DMS 273 (cell line): ENCODE data around the gene TIMM17A.

Source experiments
- DNase-seq: peaks from one replicate; lab custom pipeline; 2025; ENCODE audit not compliant: unreplicated experiment; lab: John Stamatoyannopoulos, UW

TIMM17A gene

GRCh38 chr1:201982623-201983379 is 27.5 kb downstream of the TIMM17A start, which contains the start of gene RNPEP:
TSS of gene RNPEP (plus strand) at chr1:201982648. CDS start at chr1:201982667, 19 bp downstream.
- DNase-seq: peak; percentile 92

DNA sequence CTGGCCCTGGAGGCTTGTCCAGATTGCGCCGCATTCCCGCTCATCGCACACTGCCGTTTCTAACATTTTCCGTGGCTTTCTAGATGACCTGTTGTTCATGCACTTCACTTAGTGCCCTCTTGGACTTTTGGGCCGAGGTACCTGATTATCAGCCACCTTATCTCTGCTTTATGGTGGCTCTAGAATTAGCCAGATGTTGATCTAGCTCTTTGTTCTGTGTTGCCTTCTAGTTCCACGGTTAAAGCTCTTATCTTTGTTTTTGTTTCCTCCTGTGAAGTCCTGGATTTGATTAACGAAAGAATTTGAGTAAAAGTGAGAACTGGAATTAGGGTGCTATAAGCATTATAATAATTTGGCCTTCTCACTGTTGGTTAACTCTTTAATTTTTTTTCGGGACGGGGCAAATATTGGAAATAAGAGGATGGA is 28.1 kb downstream of the TIMM17A start:
- DNase-seq: no peak

DNA sequence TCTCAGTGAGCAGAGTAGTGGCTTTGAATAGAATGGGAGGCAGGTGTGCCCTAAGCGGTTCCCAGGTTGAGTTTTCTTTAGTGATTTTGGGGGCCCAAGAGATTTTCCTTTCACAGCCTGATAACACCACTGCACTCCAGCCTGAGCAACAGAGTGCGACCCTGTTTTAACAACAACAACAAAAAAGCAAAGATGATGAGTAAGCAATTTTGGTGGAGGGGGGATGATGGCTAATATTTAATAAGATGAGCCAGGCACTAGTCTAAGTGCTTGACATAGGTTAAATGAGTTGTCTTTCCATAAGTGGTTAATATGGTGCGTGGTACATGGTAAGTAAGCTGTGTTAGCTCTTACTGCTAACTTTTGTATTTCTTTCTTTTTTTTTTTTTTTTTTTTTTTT is 29.1 kb downstream of the TIMM17A start:
- no peak for DNase-seq

DNA sequence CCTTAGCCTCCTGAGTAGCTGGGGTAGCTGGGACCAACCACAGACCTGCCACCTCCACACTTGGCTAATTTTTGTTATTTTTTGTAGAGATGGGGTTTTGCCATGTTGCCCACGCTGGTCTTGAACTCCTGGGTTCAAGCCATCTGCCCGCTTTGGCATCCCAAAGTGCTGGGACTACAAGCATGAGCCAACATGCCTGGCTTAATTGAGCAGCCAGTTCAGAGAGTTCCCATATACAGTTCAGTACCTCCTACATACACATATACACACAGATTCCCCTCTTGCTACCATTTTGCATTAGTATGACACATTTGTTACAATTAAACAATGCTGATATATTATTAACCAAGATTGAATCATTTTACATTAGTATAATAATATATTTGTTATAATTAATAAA is 30.1 kb downstream of the TIMM17A start:
- DNase-seq: peak; percentile 76

GRCh38 chr1:201988601-201989000 is 33.3 kb downstream of the TIMM17A start:
- no peak for DNase-seq

- no peak for DNase-seq
Observed at GRCh38 chr1:201989354-201990128, 34.2 kb downstream of the TIMM17A start.

DNA sequence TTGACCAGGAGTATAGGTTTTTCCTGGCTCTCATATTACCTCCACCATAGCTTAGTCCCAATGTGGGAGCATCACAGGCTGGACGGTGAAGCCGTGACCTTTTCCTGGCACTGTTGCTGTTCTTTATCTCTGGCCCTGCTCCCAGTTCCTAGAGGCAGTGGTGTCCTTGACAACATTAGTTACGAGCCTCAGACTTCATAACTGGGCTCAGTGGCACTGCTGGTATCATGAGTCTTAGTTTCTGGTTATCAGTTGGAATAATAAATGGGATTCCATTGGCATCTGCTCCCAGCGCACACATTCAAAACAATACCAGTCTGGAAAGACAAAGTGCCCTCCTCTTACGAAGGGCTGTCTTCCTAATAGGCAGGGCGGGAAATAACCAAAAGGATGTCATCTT is 35.1 kb downstream of the TIMM17A start:
- no peak for DNase-seq

DNA sequence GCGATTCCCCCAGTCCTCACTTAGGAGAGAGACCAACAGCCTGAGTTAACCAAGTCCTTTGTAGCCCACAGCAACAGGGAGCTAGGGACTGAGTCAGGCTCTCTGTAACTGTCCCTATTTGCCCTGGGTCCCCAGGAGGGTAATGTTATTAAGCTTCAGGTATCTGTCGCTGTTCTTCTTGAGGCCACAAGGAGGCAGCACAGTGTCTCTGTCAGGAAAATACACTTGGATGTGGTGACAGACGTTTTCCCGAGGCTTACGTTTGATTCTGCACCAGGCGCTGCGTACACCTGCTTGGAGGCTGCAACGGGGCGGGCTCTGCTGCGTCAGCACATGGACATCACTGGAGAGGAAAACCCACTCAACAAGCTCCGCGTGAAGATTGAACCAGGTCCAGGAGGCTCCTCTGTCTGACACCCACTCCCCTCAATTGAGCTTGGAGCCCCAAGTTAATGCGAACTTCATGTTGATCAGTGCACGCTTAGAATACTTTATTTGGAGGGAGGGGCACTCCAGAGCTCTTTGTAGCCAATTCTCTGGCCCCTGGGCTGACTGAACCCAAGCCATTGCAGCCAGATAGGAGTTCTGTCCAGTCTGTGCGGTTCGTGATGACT is 44.4 kb downstream of the TIMM17A start:
- DNase-seq: peak; percentile 78

- no peak for DNase-seq
Observed at GRCh38 chr1:202002507-202002906, 47.2 kb downstream of the TIMM17A start.

DNA sequence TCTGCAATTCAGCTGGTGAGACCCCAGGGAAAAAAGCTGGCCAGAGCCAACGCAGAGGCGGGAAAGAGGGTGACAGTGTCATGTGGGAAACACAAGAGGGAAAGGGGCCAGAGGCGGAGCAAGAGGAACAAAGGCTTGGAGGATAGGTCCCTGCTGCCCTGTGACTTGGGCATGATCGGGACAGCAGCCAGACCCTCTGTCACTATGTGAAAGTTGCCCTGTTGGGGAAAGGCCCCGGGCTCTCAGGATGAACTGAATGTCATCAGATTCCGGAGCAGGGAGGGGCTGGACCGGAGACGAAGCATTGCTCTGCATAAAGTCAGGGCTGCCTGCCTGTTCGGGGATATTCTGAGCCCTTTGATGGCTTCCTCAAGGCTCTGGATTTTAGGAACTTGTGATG is 49.4 kb downstream of the TIMM17A start:
- DNase-seq: no peak

- DNase-seq: no peak
Observed at GRCh38 chr1:202005958-202006357, 50.7 kb downstream of the TIMM17A start.

DNA sequence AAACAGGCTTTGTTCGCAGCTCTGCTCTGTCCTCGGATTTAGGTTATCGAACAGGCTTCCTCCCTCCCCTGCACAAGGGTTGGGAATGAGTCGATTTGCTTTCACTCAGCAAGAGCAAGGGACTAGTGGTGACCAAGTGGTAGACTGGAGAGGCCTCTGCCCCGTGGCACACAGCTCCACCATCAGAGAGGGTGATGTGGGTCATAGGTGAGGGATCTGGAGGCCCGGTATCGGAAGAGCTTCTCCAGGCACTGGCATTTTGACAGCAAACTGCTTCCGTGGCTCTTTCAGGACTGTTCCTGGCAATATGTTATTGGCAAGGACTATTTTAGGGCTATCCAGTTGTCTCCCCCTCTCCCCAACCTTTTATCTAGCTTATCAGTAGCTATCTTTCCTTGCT is 52.0 kb downstream of the TIMM17A start:
- no peak for DNase-seq

GRCh38 chr1:202007805-202008489 is 52.6 kb downstream of the TIMM17A start:
- peak; percentile 58 for DNase-seq

GRCh38 chr1:202009326-202010179 is 54.2 kb downstream of the TIMM17A start:
- peak; percentile 94 for DNase-seq

GRCh38 chr1:202010180-202011015 is 55.1 kb downstream of the TIMM17A start, which contains the start of gene ELF3:
TSS of gene ELF3 (plus strand) at chr1:202010587. CDS start at chr1:202011137, 550 bp downstream.
- peak; percentile 44 for DNase-seq

- DNase-seq: no peak
Observed at GRCh38 chr1:202011994-202012393, 56.7 kb downstream of the TIMM17A start.

DNA sequence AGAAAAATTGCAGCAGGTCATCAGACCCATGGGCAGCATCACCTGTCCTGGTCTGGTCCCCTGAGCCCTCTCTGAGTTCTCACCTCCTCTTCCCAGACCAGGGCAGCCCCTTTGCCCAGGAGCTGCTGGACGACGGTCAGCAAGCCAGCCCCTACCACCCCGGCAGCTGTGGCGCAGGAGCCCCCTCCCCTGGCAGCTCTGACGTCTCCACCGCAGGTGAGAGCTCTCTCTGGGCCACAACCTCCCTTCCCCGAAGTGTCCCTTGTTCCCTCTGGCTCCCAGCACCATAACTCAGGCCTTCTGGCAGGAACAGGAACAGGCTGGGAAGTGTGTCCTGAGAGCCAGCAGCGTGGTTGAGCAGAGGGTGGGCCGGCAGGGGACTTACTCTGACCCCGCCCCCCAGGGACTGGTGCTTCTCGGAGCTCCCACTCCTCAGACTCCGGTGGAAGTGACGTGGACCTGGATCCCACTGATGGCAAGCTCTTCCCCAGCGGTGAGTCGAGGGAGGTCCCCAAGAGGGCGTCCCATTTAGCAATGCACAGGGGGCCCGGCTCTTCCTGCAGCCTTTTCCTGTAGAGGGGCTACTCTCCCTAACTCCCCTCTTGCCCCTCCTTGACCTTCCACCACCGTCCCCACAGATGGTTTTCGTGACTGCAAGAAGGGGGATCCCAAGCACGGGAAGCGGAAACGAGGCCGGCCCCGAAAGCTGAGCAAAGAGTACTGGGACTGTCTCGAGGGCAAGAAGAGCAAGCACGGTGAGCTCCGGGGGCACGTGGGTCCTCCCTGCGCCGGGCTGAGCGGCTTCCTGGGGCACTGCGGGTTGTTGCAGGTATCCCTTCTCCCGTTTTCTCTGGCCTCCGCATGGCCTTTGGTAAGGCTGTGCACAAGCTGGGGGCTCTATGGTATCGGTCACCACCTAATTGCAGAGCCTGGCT is 57.5 kb downstream of the TIMM17A start:
- no peak for DNase-seq

DNA sequence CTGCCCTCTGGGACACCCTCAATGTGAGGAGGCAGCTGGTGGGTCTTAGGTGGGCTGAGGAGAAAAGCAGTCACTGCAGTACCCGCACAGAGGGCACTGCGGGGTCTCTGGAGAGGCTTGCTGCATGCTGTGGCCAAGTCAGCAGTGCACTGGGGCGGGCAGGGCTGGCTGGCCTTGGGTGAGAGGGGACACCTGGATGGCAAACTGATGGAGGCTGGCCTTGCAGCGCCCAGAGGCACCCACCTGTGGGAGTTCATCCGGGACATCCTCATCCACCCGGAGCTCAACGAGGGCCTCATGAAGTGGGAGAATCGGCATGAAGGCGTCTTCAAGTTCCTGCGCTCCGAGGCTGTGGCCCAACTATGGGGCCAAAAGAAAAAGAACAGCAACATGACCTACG is 58.3 kb downstream of the TIMM17A start:
- no peak for DNase-seq
